ENCODE results near the gene KCNJ16.
"Not testable (repeated sequence)": the region's sequence is repeated elsewhere in the genome, so short reads cannot be mapped to it uniquely, and the experiment has no call there.

KCNJ16 gene

DNA sequence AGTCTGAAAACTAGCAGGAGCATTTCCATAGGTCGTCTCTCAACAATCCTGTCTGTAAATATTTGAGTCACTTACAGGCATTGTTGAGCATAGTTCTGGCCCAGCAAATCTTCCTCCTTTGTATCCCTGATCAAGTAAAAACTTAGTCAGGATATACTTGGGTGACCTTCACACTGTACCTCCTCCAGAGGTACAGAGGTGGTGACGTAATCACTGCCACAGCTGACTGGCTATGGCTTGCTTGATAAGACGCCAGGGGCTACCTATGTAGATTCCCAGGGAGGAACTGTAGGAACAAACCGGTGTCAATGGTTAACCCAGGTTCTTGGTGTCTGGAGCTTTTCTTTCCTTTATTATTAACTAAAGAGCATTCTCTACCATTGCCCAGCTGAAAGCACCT, at the start of gene KCNJ16:
TSS of gene KCNJ16 (plus strand) at position 270 of the 400 bp plus-strand sequence. CDS start 56,863 bp downstream, outside the sequence.
- no peak for DNase-seq (ENCODE audit: low read depth in 2 of 2)

DNA sequence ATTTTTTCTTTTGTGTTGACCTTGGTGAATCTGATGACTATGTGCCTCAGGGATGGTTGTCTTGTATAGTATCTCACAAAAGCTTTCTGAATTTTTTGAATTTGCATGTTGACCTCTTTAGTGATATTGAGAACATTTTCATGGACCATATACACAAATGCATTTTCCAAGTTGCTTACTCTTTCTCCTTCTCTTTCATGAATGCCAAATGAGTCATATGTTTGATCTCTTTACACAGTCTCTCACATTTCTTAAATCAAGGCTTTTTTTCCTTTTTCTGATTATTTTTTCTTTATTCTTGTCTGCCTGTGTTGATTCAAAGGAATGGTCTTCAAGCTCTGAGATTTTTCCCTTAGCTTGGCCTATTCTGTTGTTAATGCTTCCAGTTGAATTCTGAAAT, 46.6 kb upstream of the KCNJ16 start:
- DNase-seq (ENCODE audit: low read depth in 2 of 2) = no peak

DNA sequence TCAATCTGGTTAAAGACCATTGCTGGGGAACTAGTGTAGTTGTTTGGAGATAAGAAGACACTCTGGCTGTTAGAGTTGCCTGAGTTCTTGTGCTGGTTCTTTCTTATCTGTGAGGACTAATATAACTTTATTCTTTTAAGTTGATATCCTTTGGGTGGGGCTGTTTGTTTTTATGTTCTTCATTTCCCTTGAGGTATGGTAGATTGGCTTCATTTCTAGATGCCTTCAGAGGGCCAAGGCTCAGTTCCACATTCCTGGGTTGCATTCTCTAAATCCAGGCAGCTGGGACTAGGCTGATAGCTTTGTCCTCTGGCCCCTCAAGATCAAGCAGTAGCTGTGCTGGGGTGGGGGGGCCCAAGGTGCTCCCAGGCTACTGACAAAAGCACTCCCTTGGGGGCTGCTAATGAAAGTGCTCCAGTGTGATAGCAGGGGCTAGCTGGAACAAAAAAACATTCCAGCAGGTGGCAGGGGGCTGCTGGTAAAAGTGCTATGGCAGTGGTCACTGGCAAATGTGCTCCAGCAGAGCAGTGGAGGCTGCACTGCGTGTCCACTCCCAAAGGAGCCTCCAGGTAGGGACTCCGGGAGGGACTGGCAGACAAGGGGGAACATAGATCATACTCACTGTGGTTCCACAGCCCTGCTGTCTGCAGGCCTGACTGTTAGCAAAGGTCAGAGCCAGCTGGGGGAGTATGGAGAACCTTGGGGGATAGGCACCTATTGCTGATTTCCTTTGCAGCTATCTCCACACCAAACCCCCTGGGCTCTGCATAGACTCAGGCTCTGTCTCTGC, 45.9 kb upstream of the KCNJ16 start:
- no peak for DNase-seq (ENCODE audit: low read depth in 2 of 2)

DNA sequence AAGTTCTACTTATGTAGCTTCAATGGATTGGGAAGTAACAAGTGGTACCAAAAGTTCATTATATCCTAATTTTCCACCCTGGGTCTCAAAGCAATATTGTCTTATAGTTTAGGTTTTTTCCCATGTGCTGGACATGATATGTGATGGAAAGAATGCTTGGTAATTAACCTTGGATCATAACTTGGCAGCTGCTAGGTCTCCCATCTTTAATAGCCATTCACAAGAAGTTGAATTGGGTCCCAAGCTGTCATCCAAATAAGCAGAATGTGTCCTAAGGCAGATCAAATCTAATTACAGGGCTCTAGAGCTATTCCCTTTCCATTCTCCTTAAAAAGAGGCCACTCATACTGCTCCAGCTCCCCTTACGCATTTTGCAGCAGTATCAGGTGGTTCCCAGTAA, 44.7 kb upstream of the KCNJ16 start:
- DNase-seq (ENCODE audit: low read depth in 2 of 2) = no peak

DNA sequence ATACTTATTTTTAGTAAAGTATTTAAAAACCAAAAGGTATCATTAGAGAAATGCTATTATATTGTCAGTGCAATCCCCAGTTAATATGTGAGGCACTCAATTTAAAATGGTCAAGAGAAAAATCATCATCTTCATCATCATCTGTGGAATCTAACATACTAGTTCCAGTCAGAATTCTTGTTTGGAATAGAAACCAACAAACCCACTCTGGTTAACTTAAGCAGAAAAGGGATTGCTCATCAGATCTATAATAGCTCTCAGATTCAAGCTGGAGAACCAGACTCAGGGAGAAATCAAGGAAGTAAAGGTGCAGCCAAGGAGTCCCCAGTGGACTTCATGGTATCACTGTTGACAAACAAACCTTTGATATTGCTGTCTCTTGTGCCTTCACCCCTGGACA, 43.7 kb upstream of the KCNJ16 start:
- DNase-seq (ENCODE audit: low read depth in 2 of 2) = no peak

DNA sequence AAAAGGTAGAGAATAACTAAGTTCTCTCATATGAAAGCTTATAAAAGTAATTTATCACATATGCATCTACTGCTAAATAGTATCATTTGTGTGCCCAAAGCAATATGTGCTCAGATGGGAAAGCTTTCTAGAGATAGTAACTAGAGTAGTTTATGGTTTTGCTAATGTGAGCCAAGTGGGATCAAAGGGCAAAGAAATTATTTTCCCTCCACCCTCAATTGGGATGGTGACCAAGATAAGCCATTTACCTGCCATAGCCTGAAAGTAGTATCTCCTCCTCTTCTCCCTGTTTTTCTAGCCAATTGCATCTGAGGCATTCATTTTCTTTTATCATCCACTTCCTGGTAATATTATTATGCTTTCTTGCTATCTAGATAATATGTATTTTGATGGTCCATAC, 41.9 kb upstream of the KCNJ16 start:
- no peak for DNase-seq (ENCODE audit: low read depth in 2 of 2)

DNA sequence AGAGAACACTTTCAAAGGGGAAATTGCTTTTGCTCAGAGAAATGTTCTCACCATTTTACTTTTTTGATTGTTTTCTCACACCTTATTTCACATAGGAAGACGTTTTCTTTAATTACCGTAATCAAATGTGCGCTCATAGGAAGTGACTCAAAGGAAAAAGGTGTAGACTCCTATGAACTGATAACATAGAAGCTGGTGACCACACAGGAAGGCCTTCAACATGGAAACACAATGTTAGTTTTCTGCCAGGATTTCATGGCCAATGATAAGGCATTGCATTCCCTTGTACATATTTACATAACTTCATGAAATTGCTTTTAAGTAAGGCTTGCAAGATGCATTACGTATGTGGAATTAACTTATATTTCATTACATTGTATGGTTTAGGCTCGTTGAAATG, 40.9 kb upstream of the KCNJ16 start:
- DNase-seq (ENCODE audit: low read depth in 2 of 2) = no peak

DNA sequence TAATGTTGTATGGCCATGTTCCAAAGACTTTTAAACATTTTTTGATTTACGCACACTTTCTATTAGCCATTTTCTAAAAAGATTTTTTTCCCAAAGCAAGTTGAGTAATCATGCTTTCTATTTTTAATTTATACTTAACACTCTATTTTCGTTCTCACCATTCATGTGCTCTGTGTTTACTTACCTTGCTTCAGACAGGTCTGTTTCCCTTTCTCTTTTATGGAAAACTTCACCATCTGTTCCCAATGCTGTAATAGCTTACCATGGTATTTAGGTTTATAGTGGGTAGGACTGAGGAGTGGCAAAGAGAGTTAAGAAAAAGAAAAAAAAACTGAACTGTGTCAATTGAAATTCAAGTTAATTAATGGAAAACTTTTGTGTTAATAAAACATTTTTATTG, 37.5 kb upstream of the KCNJ16 start:
- DNase-seq (ENCODE audit: low read depth in 2 of 2) = no peak

DNA sequence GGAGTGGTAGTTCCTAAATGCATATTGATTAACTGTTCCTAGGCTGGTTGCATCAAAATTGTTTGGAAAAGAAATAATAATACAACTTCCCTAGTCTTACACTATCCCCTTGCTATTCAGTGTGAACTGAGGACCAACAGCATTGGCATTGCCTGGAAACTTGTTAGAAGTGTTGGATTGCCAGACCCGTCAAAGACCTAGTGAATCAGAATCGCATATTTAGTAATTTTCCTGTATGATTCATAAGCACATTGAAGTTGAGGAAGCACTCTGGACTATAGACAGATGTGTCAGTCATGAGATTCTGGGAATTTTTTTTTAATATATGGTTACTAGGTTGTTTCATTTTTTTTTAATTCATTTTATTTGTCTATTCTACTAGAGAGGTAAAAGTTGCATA, 34.7 kb upstream of the KCNJ16 start:
- no peak for DNase-seq (ENCODE audit: low read depth in 2 of 2)

DNA sequence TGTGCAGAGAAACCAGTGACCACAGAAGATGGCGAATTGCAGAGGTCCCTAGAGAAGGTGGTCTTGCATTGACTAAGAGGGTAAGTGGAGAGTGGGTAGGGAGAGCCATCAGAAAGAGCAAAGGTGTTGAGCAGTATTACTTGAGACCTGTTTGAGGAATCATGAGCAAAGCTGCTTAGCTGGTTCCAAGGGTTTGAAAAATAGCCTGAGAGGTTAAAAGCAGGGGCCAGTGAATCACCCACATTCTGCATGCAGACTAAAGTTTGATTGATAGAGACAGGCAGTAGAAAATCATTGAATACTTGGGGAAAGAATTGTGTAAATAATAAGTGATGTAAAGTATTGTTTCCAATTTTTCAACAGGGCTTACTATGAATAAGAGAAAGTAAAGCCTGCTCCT, 34.0 kb upstream of the KCNJ16 start:
- no peak for DNase-seq (ENCODE audit: low read depth in 2 of 2)

DNA sequence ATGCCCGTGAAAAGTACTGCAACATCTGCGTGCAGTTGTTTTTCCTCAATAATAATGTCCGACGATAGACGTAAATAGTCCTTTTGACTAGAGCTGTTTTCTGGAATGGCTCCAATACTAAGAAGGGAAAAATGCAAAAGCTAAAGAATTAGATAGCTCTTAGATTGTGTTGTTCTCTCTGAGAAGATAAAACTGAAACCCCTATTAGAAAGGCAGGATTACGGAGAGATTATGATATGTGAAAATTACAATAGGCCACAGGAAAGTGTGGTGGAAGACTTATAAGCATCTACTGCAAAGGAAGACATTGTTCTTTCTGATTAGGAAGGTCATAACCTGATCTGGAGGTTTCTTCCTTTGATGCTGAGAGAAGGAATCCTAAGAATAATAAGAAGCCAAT, 33.5 kb upstream of the KCNJ16 start:
- DNase-seq (ENCODE audit: low read depth in 2 of 2) = no peak

DNA sequence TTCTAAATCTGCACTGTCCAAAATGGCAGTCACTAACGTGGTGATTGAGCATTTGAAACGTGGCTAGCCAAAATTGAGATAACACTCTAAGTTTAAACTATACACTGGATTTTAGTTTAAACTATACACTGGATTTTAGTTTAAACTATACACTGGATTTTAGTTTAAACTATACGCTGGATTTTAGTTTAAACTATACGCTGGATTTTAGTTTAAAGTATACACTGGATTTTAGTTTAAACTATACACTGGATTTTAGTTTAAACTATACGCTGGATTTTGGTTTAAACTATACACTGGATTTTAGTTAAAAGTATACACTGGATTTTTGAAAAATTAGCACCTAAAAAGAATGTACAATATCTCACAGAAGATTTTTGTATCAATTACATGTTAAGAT, 29.2 kb upstream of the KCNJ16 start:
- not testable (repeated sequence) for DNase-seq (ENCODE audit: low read depth in 2 of 2)

DNA sequence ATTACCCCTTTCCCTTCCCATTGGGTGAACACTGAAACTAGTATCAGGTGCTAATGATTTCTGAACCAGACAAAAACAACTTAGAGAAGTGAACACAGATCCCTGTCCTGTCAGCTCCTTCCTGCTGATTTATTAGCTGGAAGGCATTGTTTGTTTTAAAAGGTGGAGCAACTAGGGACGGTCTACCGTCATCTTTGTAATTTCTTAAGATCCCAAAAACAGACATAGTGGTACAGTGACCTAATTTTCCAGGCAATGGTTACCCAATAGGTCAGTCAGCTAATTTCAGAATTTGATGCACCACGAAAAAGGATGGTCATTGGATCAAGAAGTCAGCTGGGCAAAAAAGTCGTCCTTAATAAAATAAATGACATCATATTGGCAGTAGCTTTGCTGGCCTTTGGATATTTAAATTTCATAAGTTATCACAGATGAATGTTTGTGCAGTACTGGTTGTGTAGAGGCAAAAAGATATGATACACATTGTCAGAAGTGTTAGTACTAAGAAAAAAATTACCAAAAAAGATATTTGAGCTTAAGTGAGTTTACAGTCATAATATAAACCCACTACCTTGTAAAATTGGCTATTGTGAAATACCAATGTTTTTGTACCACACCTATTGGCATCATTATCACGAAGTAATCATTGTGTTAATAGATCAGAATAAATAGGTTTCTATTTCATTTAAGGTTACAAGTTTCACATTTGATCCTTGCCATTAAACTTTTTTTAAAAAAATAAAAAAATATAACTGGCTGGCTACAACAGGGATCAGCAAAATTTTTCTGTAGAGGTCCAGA, 27.2 kb upstream of the KCNJ16 start:
- no peak for DNase-seq (ENCODE audit: low read depth in 2 of 2)

DNA sequence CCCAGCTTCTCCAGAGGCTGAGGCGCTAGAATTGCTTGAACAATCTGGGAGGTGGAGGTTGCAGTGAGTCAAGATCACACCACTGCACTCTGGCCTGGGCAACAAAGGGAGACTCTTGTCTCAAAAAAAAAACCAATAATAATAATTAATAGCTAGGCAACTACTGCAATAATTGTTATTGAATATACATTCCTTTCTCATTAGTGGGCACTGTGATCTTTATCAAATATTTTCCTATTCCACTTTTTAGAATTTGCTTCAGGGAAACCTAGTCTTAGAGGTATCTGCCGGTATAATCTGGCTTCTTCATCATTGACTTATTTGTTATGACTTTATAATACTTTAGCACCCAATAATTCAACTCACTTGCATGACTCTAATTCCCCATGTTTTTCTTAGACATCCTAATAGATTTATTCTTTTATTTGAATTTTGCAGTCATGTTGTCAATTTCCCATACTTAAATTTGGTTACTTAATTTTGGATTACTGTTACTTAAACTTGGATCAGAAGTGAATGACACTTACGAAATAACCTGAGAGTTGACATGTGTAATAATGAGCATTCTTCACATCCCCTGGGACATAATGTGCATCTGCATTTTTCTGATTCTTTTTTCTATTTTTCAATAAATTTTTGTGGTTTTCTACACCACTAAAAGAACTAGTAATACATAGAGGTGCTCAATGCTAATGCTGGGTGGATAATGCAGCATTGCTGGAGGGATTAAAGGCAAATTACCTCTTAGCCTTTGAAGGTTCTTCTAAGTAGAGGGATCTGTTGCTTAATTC, 25.0 kb upstream of the KCNJ16 start:
- no peak for DNase-seq (ENCODE audit: low read depth in 2 of 2)

DNA sequence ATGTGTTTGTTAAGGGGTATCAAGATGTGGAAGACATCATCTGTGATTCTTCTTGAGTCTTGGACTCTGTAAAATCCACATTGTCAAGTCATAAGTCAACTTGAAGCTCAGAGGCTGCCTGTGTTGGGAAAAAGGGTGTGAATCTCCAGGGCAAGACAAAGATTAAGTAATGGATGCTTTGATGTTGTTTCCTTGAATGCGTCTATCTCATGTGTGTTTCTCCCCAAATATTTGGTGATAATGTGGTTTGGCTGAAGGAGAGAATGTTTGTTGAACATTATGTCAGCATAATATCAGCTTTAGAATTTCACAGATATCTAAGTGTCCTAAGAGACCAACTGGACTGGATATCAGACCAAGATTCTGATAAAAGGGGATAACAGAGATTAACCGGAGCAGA, 24.1 kb upstream of the KCNJ16 start:
- DNase-seq (ENCODE audit: low read depth in 2 of 2) = no peak

DNA sequence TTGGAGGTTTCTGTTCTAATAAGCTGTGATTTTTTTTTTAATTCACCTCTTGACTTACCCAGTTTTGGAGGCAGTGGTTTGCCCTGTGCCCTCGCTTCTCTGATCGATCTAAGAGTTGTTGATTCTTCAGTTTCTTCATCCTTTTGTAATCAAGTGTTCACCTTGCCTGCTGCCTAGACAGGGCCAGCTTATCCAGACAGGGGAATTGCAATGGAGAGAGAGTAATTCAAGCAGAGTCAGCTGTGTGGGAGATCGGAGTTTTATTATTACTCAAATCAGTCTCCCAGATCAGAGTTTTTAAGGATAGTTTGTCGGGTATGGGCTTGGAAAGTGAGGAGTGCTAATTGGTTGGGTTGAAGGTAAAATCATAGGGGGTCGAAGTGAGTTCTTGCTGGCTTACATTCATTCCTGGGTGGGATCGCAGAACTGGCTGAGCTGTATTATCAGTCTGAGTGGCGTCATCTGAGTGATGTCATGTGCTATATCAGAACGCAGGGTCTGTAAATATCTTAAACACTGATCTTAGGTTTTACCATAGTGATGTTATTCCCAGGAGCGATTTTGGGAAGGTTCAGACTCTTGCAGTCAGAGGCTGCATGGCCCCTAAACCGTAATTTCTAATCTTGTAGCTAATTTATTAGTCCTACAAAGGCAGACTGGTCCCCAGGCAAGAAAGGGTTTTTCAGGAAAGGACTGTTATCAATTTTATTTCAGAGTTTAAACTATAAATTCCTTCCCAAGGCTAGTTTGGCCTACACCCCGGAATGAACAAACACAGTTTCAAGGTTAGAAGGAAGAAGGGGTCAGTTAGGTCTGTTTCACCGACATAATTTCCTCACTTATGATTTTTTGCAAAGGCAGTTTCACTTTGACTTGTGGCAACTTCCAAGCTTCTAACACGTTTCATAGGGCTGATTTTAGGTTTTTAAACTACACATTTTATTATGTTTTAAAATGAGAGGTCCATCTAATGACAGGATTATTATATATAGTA, 21.5 kb upstream of the KCNJ16 start:
- DNase-seq (ENCODE audit: low read depth in 2 of 2) = no peak

DNA sequence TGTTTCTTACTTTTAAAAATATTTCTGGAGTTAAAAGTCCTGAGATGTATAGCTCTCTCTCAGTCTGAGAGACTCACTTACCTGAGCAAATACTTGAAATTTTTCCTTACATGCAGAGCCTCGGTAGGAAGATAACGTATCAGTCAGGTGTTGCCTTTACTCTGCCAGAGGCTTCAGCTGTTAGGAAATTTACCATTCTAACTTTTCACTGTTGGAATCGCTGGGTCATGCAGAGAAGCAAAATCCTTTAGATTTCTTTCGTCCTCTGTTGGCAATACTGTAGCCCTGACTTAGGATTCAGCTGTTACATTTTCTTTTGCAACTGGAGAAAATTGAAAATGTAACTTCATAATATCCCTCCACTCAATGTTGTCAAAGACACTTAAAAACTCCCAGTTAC, 20.0 kb upstream of the KCNJ16 start:
- DNase-seq (ENCODE audit: low read depth in 2 of 2) = no peak

DNA sequence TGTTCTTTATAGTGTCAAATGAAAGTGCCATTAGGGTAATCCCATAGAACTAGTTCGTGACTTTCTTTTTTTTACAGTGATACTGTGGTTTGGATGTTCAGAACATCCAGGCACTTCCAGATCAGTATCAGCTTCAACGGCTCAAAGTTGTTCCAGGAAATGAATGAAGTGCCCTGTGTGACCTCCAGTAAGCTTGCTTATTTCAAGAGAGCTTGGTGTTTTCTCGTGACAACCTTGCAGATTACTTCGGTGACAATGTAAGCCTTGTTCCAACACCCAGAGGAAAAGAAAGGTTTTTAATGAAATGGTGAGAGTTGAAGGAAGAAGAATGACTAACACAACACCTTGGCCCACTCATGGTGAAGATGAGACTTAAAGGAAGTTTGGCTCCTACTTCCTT, 16.0 kb upstream of the KCNJ16 start:
- no peak for DNase-seq (ENCODE audit: low read depth in 2 of 2)

DNA sequence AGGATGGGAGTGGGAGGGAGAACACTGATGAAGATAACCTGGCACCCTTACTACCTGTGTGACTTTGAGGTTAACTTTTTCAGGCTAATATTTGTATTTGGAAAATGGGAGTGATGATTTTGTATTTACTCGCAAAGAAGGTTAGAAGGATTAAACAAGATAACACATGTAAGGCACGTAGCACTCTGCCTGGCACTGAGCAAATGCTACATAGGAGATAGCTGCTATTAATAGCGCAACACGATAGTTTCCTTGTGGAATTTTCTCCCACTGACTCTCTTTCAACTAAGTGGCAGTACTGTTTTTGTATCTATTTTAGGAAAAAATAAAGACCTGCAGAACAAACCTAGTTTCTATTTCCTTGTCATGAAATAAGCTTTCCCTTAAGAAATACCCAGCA, 15.4 kb upstream of the KCNJ16 start:
- DNase-seq (ENCODE audit: low read depth in 2 of 2) = no peak

DNA sequence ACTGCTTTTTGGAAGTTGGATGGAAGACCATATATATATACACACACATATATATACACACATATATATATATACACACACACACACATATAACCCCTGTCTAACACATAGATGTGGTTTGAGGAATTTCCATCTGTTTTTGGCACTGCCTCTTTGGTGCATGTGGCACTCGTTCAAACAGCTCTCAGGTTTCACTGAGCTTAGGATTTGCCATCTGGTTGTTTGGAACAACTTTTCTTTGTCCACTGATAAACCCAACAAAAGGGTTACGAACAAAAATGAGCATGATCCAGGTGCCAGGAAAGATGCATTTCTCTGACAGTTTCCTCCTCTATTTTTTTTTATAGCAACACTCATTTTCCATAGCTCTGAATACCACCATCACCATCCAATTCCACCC, 14.6 kb upstream of the KCNJ16 start:
- DNase-seq (ENCODE audit: low read depth in 2 of 2) = no peak

DNA sequence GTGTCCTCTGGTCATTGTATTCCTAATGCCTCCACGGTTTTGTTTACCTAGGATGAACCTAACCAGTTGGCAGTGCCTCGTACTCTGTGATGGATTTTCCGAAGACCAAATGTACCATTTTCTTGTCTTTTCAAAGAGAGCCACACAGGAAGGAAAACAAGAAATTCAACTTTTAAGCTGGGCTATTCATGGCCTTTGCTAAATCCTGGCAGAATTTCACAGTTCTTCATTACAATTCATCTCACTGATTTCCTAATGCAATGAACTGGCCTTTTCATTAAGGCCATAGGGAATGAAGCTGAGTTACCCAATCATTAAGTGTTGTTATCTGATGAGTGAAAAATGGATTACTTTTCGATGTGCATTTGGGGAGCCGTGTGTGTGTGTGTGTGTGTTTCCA, 7.9 kb upstream of the KCNJ16 start:
- no peak for DNase-seq (ENCODE audit: low read depth in 2 of 2)
